Measurements from ENCODE around the gene LMNB1.

Gene LMNB1

DNA sequence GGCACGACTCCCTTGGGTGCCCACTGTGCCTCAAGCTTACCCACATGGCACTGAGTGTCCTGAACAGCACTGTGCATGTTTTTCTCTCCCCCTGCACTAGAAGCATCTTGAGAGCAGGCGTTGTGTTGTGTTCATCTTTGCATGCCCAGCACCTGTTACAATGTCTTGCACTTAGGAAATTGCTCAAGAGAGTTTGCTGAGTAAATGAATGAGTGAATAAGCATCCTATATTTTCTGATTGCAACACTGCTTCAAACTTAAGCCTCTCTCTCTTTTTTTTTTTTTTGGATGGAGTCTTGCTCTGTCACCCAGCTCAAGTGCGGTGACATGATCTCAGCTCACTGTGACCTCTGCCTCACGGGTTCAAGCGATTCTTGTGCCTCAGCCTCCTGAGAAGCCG is 94.5 kb downstream of the LMNB1 start:
- TF ChIP-seq, protein P1, sequence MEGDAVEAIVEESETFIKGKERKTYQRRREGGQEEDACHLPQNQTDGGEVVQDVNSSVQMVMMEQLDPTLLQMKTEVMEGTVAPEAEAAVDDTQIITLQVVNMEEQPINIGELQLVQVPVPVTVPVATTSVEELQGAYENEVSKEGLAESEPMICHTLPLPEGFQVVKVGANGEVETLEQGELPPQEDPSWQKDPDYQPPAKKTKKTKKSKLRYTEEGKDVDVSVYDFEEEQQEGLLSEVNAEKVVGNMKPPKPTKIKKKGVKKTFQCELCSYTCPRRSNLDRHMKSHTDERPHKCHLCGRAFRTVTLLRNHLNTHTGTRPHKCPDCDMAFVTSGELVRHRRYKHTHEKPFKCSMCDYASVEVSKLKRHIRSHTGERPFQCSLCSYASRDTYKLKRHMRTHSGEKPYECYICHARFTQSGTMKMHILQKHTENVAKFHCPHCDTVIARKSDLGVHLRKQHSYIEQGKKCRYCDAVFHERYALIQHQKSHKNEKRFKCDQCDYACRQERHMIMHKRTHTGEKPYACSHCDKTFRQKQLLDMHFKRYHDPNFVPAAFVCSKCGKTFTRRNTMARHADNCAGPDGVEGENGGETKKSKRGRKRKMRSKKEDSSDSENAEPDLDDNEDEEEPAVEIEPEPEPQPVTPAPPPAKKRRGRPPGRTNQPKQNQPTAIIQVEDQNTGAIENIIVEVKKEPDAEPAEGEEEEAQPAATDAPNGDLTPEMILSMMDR (conservative IDR thresholded peaks at IDR 0.05; ENCODE audit: low read depth, low read length): no peak
- H3K36me3 ChIP-seq (ENCODE audit: insufficient read depth): no peaks in the 10 kb centered on the region
- H3K79me2 ChIP-seq (ENCODE audit: insufficient read depth, low read depth): no peaks in the 10 kb centered on the region
- H3K4me3 ChIP-seq (IDR thresholded peaks at IDR 0.05; ENCODE audit: insufficient read depth, low read depth, low read length): no peak overlapping the region
- no peaks in the 10 kb centered on the region for H3K27me3 ChIP-seq (ENCODE audit: insufficient read depth, low read depth)
- no peak overlapping the region for H3K9ac ChIP-seq
- H4K20me1 ChIP-seq (ENCODE audit: insufficient read depth): no peaks in the 10 kb centered on the region
- no peak overlapping the region for H3K4me2 ChIP-seq
- H3K4me1 ChIP-seq (ENCODE audit: low read depth, poor library complexity, severe bottlenecking): no peaks in the 10 kb centered on the region
- no peak overlapping the region for H3K27ac ChIP-seq
- no peak overlapping the region for H2AFZ ChIP-seq (ENCODE audit: low read depth)

DNA sequence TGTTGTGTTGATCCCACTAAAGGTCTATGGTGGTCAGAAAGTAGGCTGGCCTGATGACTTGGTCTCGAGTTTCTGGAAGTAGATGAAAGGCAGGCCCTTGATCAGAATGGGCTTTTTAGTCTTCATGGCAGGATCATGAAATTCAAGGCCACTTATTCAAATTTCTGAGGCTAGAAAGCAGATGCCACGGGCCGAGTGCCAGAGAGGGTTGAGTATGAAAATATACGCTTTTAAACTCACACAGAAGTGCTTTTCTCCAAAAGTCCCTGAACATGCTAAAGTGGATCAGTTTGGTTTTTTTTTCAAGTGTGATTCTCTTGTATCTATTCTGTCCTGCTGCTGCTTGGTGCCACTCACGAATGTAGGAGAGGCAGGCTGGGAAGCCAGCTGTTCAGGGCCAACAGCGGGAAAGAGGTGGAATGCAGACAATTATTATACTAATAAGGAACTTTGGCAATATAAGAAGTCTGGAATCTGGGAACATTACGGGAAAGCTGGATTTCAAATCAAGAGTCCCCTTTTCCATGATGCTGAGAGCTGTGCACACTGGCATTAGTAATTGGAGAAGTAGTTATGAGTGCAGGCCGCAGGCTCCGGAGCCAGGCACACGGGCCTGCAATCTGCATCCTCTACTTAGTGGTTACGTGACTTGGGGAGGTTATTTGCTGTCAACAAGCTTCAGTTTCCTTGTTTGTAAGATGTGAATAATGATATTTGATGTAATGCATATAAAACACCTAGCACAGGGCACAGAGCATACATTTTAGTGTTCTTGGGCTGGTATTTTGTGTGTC is 95.8 kb downstream of the LMNB1 start:
- no peak overlapping the region for H3K9ac ChIP-seq
- TF ChIP-seq, protein P1 (conservative IDR thresholded peaks at IDR 0.05; ENCODE audit: low read depth, low read length): no peak
- no peak overlapping the region for H2AFZ ChIP-seq (ENCODE audit: low read depth)
- no peaks in the 10 kb centered on the region for H3K27me3 ChIP-seq (ENCODE audit: insufficient read depth, low read depth)
- H3K4me2 ChIP-seq: no peak overlapping the region
- no peaks in the 10 kb centered on the region for H4K20me1 ChIP-seq (ENCODE audit: insufficient read depth)
- no peak overlapping the region for H3K4me3 ChIP-seq (IDR thresholded peaks at IDR 0.05; ENCODE audit: insufficient read depth, low read depth, low read length)
- no peaks in the 10 kb centered on the region for H3K4me1 ChIP-seq (ENCODE audit: low read depth, poor library complexity, severe bottlenecking)
- no peaks in the 10 kb centered on the region for H3K36me3 ChIP-seq (ENCODE audit: insufficient read depth)
- no peak overlapping the region for H3K27ac ChIP-seq
- no peaks in the 10 kb centered on the region for H3K79me2 ChIP-seq (ENCODE audit: insufficient read depth, low read depth)

DNA sequence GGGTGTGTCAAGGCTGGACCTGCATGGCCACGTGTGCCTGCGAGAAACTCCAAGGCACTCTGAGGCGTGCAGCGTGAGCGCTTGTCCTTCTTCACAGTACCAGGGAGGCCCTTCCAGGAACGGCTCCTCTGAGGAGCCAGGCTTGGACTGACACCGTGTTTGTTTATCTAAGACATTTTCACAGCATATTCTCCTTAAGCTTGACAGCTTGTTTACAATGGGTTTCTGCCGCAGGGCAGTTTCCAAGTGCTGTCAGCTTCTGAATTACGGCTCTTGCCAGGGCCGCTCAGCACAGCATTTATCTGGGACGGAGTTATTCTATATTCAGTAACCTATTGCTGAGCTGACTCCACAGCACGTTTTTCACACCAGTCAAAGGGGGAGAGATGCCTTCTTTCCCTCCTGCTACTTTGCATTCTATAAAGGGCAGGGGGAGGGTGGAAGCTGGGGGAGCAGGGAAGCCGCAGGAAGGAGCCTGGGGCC is 98.4 kb downstream of the LMNB1 start:
- no peaks in the 10 kb centered on the region for H3K27me3 ChIP-seq (ENCODE audit: insufficient read depth, low read depth)
- no peaks in the 10 kb centered on the region for H3K36me3 ChIP-seq (ENCODE audit: insufficient read depth)
- H3K4me3 ChIP-seq (IDR thresholded peaks at IDR 0.05; ENCODE audit: insufficient read depth, low read depth, low read length): no peak overlapping the region
- H4K20me1 ChIP-seq (ENCODE audit: insufficient read depth): no peaks in the 10 kb centered on the region
- no peaks in the 10 kb centered on the region for H3K4me1 ChIP-seq (ENCODE audit: low read depth, poor library complexity, severe bottlenecking)
- TF ChIP-seq, protein P1 (conservative IDR thresholded peaks at IDR 0.05; ENCODE audit: low read depth, low read length): no peak
- H3K9ac ChIP-seq: no peak overlapping the region
- H2AFZ ChIP-seq (ENCODE audit: low read depth): no peak overlapping the region
- no peak overlapping the region for H3K4me2 ChIP-seq
- H3K27ac ChIP-seq: no peak overlapping the region
- H3K79me2 ChIP-seq (ENCODE audit: insufficient read depth, low read depth): no peaks in the 10 kb centered on the region

DNA sequence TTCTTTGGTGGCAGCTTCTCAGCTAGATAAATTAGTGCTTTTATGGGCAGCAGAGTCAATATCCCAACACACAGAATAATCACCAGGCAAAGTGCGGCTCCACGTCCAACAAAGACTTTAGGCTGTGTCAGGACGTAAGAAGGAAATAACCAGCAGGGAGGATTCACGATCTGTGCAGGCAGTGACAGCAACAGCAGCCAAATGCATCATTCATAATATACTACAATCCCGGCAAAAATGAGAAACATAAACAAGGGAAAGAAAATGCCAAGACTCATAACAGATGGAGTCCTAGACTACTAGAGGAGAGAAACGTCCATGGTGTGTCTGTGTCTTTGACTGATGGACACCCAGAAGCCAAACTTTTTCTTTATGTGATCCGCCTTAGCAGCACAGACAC is 100.7 kb downstream of the LMNB1 start:
- Histone ChIP-seq H3K27ac (no peak overlapping the region), H3K4me1 (ENCODE audit: low read depth, poor library complexity, severe bottlenecking) (no peaks in the 10 kb centered on the region), H2AFZ (ENCODE audit: low read depth) (no peak overlapping the region), H4K20me1 (ENCODE audit: insufficient read depth) (no peaks in the 10 kb centered on the region), H3K4me2 (no peak overlapping the region), H3K27me3 (ENCODE audit: insufficient read depth, low read depth) (no peaks in the 10 kb centered on the region), H3K36me3 (ENCODE audit: insufficient read depth) (no peaks in the 10 kb centered on the region), H3K79me2 (ENCODE audit: insufficient read depth, low read depth) (no peaks in the 10 kb centered on the region), H3K9ac (no peak overlapping the region), H3K4me3 (IDR thresholded peaks at IDR 0.05; ENCODE audit: insufficient read depth, low read depth, low read length) (no peak overlapping the region)
- TF ChIP-seq, protein P1 (conservative IDR thresholded peaks at IDR 0.05; ENCODE audit: low read depth, low read length): no peak
